Measurements from ENCODE around the gene CENPQ.
"Not testable (repeated sequence)": the region's sequence is repeated elsewhere in the genome, so short reads cannot be mapped to it uniquely, and the experiment has no call there.

The CENPQ gene

GRCh38 chr6:49462927-49463611 is at the start of gene CENPQ, which contains the start of gene MMUT:
CENPQ (plus strand) TSS chr6:49463370; CDS start chr6:49470177, 6,807 bp downstream.
MMUT (minus strand) TSS chr6:49463253; CDS start chr6:49459466, 3,787 bp downstream.
- DNase-seq = peak; percentile 85

DNA sequence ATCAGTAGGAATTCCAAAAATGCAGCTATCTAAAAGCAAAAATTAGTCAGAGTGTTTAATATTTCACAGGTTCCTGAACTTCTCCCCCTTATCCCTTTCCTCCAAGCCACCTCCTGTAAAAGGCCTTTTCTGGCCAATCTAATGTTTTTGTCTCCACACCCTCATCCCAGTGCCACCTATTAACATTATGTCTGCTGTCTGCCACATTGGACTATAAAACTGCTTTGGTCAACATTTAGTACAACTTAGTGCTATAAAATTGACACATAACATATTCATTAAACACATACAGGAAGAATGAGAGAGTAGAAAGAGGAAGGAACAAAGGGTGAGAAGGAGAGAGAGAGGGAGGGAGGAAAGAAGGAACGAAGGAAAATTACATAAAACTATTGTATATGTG is 47.8 kb upstream of the CENPQ start:
- DNase-seq = no peak

DNA sequence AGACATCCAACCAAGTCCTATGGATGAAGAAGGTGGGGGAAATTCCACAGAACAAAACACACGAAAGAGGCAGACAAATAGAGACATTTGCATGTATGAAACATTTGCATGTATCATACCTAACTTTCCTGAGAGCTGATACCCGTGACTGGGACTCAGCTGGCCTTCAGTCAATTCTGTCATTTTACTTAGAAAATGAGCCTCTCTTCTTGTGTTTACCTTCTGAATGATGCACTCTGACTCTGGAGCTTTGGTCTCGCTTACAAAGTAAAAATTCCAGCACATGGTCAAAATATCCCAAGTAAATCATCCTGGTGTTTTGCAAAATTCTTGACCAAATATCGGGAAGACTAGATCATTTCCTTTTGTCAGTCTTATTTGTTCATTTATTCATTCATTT is 47.0 kb upstream of the CENPQ start:
- DNase-seq = no peak

DNA sequence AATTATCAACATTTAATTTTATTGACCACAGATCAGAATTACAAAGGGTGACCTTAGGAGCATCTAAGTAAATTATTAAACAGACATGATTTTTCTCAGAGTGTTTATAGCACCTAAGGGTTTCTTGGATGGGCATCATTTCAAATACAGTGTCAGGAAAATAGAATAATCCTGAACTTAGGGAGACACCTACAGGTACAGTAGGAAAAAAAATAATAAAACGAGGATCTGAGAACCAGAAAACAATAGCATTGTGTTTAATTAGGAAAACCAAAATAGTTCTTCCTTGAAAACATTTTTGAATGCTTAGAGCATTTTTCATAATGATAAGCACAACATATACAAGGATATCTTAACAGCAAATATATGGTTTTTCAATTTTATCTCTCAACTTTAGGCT is 39.4 kb upstream of the CENPQ start:
- no peak for DNase-seq

- DNase-seq = no peak
Observed at GRCh38 chr6:49430187-49430586, 33.0 kb upstream of the CENPQ start.

GRCh38 chr6:49430866-49431265 is 32.3 kb upstream of the CENPQ start:
- DNase-seq = no peak

DNA sequence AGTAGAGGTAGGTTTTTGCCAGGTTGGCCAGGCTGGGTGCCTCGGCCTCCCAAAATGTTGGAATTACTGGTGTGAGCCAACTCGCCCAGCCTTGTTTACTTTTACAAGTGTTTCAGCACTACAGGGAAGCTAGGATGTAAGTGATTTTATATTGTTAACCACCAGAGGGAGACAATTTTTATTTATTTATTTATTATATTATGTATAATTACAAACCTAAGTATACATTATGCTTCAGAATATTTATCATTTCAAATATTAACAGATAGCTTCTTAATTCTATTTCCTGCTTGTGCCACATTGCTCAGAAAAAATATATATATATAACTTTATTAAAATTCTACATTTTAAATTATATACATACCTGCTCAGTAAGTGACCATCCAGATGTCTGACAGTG is 9.9 kb upstream of the CENPQ start:
- no peak for DNase-seq

DNA sequence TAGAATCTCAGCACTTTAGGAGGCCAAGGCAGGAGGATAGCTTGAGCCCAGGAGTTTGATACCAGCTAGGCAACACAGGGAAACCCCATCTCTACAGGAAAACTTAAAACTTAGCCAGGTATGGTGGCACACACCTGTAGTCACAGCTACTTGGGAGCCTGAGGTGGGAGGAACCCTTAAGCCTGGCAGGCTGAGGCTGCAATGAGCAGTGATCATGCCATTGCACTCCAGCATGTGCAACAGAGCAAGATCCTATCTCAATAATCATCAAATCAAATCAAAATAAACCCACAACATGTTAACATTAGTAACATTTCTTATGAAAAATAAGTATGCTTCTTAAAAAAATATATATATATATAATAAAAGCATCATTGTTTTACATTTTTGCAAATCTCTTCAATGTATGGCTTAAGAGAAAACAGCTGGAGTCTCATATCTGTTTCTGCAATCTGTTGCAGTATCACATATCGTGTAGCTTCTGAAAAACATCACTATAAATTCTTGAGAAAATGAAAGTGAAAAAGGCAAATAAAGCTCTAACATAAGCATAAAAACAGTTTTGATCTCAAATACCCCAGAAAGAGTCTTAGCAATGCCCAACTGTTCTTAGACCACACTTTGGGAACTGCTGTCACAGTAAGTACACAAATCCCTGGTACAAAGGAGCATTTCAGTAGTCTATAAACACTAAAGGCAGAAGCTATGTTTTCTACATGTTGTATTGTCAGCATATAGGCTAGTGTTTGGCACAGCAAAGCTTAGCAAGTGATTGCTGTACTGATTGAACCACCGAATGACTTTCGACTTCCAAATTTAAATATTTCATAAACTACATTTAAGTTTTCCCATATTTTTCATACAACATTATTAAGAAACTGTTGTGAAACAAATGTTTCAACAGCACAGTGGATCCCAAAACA is 8.1 kb upstream of the CENPQ start:
- DNase-seq = no peak

DNA sequence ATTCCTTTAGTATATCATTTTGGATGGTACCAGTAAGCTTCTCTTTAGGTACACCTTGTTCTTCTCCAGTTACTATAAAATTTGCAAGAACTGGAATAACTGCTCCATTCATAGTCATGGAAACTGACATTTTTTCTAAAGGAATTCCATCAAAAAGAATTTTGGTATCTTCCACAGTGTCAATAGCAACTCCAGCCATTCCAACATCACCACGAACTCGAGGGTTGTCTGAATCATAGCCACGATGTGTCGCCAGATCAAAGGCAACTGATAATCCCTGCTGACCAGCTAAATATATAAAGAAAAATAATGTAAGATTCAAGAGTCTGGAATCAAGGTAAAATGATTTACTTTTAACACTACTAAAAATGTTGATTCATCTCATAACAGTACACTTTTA is 5.4 kb upstream of the CENPQ start:
- no peak for DNase-seq

GRCh38 chr6:49462071-49462470 is 1.1 kb upstream of the CENPQ start:
- no peak for DNase-seq

DNA sequence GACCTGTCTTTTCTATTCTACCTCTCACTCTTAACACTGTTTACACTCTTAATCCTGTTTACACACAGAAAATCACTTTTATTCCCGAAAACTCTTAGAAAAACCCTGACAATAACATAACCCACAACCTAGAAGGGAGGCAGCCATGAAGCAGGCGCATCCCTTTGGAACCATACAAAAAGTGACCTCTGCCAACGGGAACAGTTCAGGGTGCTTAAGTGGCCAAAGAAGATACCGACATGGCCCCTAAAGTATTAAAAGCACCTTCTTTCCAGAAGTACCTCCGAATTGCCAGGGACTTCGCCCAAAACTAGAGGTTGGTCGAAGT is 607 bp upstream of the CENPQ start:
- DNase-seq = no peak

DNA sequence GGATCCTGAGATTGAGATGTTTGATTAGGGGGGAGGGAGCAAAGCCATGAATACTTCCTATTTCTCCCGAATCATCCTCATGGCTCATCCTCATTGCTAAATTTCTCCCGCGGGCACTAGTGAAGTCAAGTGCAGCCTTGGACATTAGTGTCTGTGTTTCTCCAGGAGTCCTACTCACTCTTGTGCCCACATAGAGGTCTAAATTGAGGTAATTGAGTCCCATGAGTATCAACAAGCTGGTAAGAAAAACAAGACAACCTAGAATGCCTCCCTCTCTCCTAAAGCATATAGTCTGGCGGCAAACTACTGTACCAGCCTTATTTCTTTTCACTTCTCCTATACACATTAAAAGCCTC is 420 bp downstream of the CENPQ start:
- no peak for DNase-seq

DNA sequence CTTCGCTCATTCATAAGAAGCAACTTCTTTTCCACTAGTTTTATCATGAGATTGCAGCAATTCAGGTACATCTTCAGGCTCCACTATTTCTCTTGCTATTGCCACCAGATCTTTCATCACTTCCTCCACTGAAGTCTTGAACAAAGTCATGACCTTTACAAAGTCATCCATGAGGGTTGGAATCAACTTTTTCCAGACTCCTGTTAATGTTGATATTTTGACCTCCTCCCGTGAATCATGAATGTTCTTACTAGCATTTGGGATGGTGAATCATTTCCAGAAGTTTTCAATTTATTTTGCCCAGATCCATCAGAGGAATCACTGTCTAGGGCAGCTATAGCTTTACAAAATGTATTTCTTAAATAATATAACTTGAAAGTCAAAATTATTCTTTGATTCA is 1.5 kb downstream of the CENPQ start:
- DNase-seq = no peak

DNA sequence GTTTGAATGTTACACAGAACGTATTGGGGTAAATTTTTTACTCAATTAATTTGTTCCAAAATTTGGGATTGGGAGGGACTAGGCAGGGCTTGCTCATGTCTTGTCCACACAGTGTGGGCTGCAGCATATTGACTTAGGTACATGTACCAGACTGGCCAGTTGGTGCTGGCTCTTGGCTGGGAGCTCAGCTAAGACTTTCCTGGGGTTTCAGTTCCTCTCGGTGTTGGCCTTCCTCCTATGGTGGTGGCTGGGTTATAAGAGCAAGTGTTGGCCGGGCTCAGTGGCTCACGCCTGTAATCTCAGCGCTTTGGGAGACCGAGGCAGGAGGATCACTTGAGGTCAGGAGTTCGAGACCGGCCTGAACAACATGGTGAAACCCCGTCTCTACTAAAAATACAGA is 4.9 kb downstream of the CENPQ start:
- DNase-seq = no peak

GRCh38 chr6:49476564-49476963 is 13.4 kb downstream of the CENPQ start:
- not testable (repeated sequence) for DNase-seq

- no peak for DNase-seq
Observed at GRCh38 chr6:49479308-49479970, 16.3 kb downstream of the CENPQ start.

GRCh38 chr6:49481846-49482245 is 18.7 kb downstream of the CENPQ start:
- DNase-seq = not testable (repeated sequence)

DNA sequence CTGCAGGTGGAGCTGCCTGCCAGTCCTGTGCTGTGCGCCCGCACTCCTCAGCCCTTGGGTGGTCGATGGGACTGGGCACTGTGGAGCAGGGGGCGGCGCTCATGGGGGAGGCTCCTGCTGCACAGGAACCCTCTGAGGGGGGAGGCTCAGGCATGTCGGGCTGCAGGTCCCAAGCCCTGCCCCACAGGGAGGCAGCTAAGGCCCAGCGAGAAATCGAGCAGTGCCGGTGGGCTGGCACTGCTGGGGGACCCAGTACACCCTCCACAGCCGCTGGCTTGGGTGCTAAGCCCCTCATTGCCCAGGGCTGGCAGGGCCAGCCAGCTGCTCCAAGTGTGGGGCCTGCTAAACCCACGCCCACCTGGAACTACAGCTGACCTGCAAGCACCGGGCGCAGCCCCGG is 20.2 kb downstream of the CENPQ start:
- DNase-seq = not testable (repeated sequence)

GRCh38 chr6:49490633-49491032 is 27.5 kb downstream of the CENPQ start:
- DNase-seq = no peak

- no peak for DNase-seq
Observed at GRCh38 chr6:49497304-49497703, 34.1 kb downstream of the CENPQ start.

- DNase-seq = no peak
Observed at GRCh38 chr6:49499126-49499525, 36.0 kb downstream of the CENPQ start.

- DNase-seq = no peak
Observed at GRCh38 chr6:49499623-49500022, 36.5 kb downstream of the CENPQ start, which contains the start of gene GLYATL3. GLYATL3 (plus strand) TSS chr6:49499923; CDS start chr6:49511991, 12,068 bp downstream.

- DNase-seq = no peak
Observed at GRCh38 chr6:49504666-49505065, 41.5 kb downstream of the CENPQ start.
